Activated CD8-positive, alpha-beta memory T cell treated with anti-CD3 and anti-CD28 coated beads, Interleukin-2, amount 50 U/mL, for 4 hours (primary cell): ENCODE data around the gene SYT14.
"Not testable (repeated sequence)": the region's sequence is repeated elsewhere in the genome, so short reads cannot be mapped to it uniquely, and the experiment has no call there.

Source experiments
- DNase-seq: peaks from one replicate; pipeline ENCODE4 v3.0.0-alpha.2; 2020

SYT14 gene

GRCh38 chr1:210031473-210031872, 93.5 kb downstream of the SYT14 start:
- DNase-seq: no peak

- no peak for DNase-seq
Measured at GRCh38 chr1:210043058-210043457, 105.0 kb downstream of the SYT14 start.

- no peak for DNase-seq
Measured at GRCh38 chr1:210049616-210050015, 111.6 kb downstream of the SYT14 start.

DNA sequence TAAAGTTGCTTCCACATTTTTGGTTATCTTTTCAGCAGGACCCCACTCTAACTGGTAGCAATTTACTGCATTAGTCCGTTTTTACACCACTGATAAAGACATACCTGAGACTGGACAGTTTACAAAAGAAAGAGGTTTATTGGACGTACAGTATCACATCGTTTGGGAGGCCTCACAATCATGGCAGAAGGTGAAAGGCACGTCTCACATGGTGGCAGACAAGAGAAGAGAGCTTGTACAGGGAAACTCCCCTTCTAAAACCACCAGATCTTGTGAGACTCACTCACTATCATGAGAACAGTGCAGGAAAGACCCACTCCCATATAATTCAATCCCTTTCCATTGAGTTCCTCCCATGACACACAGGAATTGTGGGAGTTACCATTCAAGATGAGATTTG, 112.5 kb downstream of the SYT14 start:
- DNase-seq: not testable (repeated sequence)

DNA sequence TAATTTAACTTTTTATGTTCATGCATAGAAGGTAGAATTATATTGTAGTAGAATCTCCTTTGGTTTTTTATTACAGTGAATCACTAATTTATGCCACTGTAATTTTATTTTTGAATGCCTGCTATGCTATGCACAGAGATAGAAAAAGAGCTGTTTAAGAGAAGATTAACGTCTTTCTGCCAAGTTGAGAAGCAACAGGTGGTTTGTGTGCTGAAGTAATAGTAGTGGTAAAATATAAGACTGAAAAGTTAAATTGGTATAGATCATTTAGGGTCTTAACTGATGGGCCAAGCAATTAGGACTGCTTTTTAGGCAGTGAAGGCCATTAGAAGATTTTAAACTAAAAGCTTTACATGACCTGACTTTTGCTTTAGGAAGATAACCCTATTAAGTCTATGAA, 115.1 kb downstream of the SYT14 start:
- DNase-seq: no peak

DNA sequence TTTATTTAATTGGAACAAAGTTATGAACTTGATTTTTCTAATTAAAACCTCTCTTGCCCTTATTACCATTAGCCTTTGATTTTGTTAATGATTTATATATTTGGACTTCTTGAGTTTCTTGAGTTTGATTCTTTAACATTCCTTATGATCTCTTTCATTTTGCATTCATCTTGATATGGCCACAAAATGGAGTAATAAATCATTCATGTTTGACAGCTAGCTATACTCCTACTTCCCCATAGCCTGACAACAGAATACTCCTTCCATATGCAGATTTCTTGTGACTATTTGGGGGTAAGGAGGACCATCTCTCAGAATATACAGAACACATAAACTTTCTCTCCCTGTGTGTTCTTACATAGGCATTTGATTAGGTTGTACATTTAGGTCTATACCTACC, 119.6 kb downstream of the SYT14 start:
- no peak for DNase-seq

DNA sequence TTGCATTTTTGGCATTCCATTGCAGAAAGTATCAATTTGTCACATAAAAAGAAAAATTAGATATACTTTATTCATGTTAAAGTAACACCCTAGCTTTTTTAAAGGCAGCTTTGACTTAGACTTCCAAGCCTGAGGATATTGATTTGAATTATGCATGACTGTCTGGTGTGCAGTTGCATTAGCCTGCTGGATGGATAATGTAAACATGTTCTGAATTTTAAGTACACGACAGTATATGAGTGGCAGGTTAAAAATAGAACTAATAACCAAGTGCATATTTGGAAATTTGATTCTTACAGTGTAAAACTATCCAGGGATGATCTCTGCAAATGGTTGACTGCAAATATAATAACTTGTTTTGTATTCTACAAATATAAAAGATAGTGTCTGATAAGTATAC, 124.0 kb downstream of the SYT14 start:
- DNase-seq: no peak

DNA sequence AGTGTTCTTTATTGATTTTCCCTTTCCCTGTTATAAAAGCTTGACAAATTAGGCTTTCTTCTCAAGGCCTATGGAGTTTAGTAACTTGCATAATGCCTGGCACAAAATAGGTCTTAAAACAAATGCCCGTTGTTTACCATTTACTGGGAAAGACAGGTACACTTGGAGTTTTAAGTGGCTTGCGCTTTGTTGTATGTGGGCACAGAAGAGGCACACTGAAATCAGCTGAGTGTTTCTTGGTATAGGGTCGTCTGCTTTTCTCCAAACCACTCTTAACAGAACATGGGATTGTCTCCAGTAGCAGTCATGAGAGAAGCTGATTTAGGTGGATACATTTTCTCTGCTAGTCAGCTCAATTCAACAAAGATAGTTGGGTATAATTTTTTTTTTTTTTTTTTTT, 132.5 kb downstream of the SYT14 start:
- DNase-seq: no peak

DNA sequence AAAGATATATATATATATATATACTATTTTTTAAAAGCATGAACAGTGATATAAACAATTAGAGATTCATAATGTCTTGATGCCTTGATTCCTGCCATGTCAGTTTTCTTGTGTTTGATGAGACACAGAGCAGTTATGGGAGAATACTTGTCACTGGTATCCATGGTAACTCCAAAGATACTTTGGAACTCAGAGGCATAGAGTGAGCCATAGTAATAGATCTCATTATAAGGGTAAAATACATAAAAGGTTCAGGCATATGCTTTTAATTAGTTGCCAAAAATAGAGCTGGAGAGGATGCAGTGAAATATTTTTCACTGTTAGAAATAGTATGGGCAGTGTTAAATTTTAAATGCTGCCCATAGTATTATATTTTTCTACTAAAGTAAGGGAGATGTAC, 134.1 kb downstream of the SYT14 start:
- DNase-seq: no peak

DNA sequence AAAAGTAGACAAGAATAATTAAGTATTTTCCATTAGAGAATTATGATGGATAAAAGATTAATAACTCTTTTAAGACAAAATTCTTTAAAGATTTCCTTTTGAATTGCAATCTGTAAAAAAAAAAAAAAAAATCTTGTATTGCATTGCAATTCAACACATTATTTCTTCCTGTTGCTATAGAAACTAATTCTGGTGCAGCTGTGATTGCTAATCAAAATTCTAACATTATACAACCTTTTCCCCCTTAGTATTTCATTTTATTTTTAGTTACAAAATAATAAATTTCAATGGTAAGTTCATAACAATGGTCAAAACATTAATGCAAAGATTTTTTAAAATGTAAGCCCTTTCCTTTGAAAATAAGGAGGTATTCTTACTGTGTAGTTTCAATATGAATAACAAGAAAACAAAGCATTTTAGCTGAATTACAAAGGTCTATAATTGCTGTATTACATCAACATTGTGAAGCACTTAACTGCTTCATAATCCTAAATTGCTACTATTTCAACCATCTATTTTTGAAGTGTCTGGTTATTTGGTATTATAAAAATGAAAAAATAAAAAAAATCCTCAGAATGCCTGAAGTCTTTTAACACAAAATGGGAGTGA, 135.0 kb downstream of the SYT14 start:
- DNase-seq: no peak

DNA sequence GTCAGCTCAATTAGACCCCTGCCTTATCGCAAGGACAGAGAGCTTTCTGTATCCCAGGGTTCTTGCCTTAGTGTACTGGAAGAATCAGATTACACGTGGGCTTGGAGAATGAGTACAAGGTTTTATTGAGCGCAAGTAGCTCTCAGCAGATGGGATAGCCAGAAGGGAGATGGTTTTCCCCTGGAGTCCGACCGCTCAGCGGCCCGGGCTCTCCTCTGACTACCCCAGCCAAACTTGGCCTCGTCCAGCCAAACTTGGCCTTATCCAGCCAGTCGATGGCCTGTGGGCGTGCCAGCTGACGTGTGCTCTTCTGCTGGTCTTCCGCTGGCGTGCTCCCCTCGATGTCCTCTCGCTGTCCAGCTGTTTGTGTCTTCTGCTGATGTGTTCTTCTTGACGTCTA, 136.9 kb downstream of the SYT14 start:
- DNase-seq: no peak

DNA sequence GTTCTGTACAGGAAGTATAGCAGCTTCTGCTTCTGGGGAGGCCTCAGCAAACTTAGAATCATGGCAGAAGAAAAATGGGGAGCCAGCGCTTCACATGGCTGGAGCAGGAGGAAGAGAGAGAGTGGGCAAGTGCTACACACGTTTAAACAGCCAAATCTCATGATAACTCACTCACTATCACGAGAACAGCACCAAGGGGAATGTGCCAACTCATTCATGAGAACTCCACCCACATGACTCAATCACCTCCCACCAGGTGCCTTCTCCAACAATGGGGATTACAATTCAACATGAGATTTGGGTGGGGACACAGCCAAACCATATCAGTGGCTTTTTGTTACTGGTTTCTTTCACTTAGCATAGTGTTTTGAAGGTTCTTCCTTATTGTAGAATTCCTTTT, 138.6 kb downstream of the SYT14 start:
- no peak for DNase-seq

- DNase-seq: no peak
Measured at GRCh38 chr1:210081494-210081893, 143.5 kb downstream of the SYT14 start.

DNA sequence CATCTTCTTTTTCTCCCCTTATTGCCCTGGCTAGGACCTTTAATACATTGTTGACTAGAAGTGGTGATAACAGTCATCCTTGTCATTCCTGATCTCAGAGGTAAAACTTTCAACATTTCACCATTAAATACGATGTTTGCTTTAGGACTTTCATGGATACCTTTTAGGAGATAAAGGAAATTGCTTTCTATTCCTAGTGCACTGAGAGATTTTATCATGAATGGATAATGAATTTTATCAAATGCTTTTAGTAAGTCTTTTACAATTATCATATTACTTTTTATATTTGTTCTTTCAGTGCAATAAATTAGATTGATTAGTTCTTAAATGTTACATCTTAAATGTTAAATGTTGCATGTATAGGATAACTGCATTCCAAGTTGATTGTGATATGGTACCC, 147.3 kb downstream of the SYT14 start:
- DNase-seq: no peak

- DNase-seq: no peak
Measured at GRCh38 chr1:210087058-210087457, 149.0 kb downstream of the SYT14 start.

- no peak for DNase-seq
Measured at GRCh38 chr1:210089855-210090254, 151.8 kb downstream of the SYT14 start.

- DNase-seq: no peak
Measured at GRCh38 chr1:210092366-210092765, 154.3 kb downstream of the SYT14 start.

DNA sequence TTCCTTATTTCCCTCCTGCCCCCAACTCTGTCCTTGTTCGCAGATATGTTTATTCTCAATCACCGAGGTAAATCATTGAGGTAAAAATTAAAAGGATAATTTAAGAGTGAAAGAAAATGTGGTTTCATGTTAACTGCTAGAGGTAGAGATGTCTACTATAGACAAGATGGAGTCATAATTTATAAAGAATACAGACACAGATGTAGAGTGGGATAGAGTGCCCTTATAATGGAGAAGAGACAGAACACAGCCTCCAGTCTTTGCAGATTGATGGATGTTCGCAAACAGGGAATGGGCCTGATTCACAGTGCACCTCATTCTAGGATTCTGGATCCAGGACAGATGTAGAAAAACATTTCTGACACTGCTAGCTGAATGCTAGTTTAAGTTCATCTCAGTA, 155.4 kb downstream of the SYT14 start:
- DNase-seq: no peak

DNA sequence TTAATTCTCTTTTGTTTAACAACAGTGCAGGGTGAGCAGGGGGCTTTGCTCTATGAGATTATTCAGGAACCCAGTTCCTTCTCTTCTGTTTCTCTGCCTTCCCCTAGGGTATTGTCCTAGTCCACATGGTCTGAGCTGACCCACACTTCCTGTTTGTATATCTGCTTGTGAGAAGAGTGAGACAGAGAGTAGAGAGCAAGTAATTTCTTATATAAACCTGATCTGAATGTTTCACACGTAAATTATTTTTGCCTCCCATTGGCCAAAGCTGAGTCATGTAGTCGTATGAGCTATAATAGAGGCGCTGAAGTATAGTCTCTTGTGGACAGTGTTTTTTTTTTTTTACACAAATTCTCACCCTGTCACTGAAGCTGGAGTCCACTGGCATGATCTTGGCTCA, 160.3 kb downstream of the SYT14 start:
- no peak for DNase-seq

GRCh38 chr1:210099921-210100320, 161.9 kb downstream of the SYT14 start:
- no peak for DNase-seq

- DNase-seq: no peak
Measured at GRCh38 chr1:210104103-210104502, 166.1 kb downstream of the SYT14 start.

GRCh38 chr1:210112906-210113305, 174.9 kb downstream of the SYT14 start:
- DNase-seq: not testable (repeated sequence)

DNA sequence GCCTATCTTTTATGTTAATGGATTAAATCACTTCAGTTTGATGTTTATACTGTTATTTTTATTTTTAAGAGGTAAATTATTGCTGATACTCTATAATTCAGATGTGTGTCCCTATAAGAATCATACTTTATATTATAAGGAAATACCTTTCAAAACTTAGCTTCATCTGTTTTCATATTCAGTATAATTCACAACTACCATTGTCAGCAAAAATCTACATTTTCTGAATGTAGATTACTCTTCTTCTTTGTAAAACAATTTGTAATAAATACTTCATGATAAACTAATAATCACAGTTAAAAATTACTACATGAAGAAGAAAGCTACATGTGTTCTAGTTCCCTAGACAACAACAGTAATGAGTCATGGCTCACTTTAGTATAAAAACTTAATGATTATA, 179.2 kb downstream of the SYT14 start:
- DNase-seq: no peak

DNA sequence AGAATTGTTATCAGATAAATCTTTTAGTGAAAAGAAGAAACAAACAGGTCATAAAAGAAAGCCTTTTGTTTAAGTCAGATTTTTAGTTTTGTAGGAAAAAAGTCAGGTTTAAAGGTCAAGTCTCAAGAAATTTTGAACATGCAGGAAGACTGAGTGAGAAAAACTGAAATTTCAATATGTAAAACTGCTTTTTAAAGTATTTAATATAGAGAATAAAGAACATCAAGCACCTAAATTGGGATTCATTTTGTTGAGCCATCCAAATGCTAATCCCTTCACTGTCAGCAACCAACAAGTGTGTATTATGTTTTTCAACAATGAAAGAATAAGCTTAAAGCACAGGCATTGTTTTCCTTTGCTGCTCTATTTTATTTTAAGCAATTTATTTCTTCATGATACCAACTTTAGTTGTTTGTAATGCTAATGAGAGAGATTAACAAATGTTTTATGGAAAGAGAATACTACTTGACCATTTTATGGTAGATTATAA, 179.7 kb downstream of the SYT14 start:
- no peak for DNase-seq

DNA sequence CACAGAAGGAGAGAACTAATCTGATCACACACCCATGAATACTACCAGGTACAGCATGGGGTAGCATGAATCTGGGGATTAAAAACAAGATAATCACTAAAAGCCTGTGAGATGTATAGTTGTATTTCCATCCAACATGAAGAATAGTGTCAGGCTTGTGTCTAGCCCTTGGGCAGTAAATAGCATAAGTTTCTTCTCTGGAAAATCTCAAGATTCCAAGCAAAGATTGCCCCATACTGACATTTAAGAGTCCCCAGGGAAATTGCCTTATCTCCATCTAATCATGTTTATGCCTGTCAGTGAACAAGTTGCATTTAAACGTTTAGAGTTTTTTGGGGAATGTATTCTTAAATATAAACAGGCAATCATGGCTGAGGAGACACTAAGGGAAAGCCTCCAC, 185.4 kb downstream of the SYT14 start:
- no peak for DNase-seq
